Measurements from ENCODE around the gene TSPAN9.

TSPAN9 gene

DNA sequence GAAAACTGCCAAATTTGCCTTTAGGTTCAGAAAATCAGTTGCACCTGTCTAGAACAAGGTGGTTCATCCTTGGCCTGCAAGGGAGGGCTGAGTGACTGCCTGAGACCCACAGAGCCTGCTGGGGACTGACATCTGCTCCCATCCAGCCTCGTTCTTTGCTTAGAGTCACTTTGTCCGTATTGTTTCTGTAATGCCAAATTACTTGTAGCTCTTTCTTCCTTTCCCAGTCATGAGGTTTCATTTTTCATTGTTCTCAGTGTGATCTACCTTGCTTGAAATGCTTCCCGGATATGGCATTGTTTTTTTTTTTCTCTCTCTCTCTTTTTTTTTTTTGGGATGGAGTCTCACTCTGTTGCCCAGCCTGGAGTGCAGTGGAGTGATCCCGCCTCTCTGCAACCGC is 21.3 kb downstream of the TSPAN9 start:
- TF ChIP-seq CTCF (IDR thresholded peaks at IDR 0.05; ENCODE audit: borderline replicate concordance, insufficient read depth, low read depth, low read length), result no peak
- no peak overlapping the region for H3K4me3 ChIP-seq (ENCODE audit: low read depth, low read length)

DNA sequence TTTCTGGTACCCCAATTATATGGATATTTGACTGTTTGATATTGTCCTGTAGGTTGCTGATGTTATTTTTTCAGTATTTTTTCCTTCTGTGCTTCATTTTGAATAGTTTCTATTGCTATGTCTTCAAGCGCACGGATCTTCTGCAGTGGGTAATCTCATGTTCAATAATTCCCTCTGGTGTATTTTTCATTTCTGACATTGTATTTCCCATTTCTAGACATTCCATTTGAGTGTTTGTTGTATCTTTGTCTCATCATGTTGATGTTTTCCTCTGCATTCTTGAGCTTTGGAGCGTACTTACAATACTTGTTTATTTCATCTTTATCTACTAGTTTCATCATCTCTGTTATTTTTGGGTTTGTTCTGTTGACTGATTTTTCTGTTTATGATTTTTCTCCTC is 22.0 kb downstream of the TSPAN9 start:
- no peak overlapping the region for H3K4me3 ChIP-seq (ENCODE audit: low read depth, low read length)
- no peak for TF ChIP-seq CTCF (IDR thresholded peaks at IDR 0.05; ENCODE audit: borderline replicate concordance, insufficient read depth, low read depth, low read length)

DNA sequence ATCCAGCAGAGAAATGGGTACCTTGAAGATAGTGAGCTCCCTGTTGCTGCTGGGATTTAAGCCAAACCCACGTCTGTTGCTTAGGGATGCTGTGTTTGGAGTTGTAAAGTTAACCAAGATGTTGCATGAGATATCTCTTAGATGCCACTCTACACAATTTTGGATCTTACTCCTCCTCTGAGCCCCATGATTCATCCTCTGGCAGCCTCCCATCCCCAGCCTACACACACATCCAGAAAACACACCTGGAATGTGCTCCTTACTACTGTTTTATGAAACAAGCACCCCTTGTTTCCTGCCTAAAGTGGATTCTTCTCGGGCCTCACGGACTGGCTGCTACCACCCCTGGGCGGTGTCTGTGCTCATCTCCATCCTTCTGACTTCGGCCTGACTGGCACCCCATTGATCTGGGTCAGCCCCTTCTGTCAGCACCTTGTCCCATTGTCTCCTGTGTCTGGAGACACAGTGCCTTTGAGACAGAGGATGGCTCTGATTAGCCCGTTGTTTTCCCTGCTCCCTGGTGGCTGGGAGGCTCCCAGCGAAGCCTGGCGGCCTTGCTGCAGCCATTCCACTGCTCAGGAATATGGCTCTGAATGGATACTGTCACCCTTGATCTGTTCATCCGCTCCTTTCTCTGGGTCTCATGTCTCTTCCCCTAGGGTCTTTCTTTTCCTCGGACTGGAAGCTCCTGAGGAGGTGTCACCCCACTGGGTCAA is 24.3 kb downstream of the TSPAN9 start:
- H3K4me3 ChIP-seq (ENCODE audit: low read depth, low read length), result no peak overlapping the region
- no peak for TF ChIP-seq CTCF (IDR thresholded peaks at IDR 0.05; ENCODE audit: borderline replicate concordance, insufficient read depth, low read depth, low read length)

GRCh38 chr12:3102771-3103410 is 25.7 kb downstream of the TSPAN9 start:
- H3K4me3 ChIP-seq (ENCODE audit: low read depth, low read length), result no peak overlapping the region
- no peak for TF ChIP-seq CTCF (IDR thresholded peaks at IDR 0.05; ENCODE audit: borderline replicate concordance, insufficient read depth, low read depth, low read length)

DNA sequence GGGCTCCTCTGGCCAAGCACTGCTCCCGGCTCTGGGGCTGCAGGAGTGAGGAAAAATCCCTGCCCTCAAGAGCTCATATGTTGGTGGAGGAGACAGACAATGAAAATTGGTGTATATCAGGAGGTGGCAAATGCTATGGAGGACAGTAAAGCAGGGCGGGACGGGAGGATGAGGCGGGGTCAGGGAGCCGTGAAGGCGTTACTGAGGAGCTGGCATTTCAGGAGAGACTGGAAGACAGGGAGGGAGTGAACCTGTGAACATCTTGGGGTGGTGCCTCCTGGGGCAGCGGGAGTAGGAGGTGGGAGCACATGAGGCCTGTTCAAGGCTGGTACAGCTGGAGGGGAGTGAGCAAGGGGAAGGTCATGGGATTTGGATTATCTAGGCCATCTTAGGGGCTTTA is 26.6 kb downstream of the TSPAN9 start:
- no peak overlapping the region for H3K4me3 ChIP-seq (ENCODE audit: low read depth, low read length)
- TF ChIP-seq CTCF (IDR thresholded peaks at IDR 0.05; ENCODE audit: borderline replicate concordance, insufficient read depth, low read depth, low read length), result no peak

GRCh38 chr12:3105690-3106479 is 28.7 kb downstream of the TSPAN9 start:
- TF ChIP-seq CTCF (IDR thresholded peaks at IDR 0.05; ENCODE audit: borderline replicate concordance, insufficient read depth, low read depth, low read length), result no peak
- H3K4me3 ChIP-seq (ENCODE audit: low read depth, low read length), result no peak overlapping the region
